GM21786 (cell line): ENCODE data around the gene SPCS1.

Experiments used
- ATAC-seq: cut with Tn5 transposase; IDR thresholded peaks from one replicate; pipeline ENCODE4 v1.9.1; 2021; ENCODE audit not compliant: unreplicated experiment

Gene SPCS1

GRCh38 chr3:52694528-52695189 lies 11.2 kb upstream of the SPCS1 start:
- ATAC-seq, result no peak

DNA sequence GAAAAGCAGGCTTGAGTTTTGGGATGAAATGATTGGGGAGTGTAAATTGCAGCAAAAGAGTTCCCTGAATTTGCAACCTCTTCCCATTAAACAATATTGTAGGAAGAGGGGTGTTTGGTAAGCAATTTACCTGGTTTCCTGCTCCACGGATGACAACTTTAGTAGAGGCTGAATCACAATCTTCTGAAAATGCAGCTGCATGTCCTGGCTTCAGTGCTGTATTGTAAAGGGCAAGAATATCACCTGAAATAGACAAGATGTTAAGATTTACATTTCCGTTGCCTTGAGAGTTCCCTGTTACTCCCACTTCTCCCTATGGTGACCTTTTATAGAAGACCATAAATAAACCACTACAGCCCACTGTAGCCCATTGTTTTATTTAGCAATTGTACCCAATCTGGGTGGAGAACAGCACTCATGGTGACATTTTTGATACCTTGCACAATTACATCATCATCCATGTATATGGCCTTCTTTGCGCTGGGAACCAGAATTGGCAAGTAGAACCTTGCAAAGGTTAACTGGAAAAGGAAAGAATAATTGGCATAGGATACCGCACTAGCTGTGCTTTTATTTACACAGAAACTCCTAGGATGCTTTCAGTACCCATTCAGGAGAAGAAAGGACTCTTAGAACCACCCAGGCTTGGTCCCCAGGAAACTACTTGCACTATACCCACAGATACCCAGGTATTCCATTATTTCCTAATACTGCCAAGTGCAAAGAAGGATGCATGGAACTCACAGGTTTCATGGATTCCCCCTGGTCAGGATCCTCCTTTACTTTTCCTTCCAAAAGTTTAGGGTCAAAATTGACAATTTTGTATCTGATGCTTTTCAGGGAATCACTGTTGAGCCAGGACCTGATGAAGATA lies 9.9 kb upstream of the SPCS1 start:
- no peak for ATAC-seq

- peak; percentile 44 for ATAC-seq
Observed at GRCh38 chr3:52696830-52697631, 8.9 kb upstream of the SPCS1 start.

GRCh38 chr3:52697632-52697965 lies 8.3 kb upstream of the SPCS1 start:
- no peak for ATAC-seq

DNA sequence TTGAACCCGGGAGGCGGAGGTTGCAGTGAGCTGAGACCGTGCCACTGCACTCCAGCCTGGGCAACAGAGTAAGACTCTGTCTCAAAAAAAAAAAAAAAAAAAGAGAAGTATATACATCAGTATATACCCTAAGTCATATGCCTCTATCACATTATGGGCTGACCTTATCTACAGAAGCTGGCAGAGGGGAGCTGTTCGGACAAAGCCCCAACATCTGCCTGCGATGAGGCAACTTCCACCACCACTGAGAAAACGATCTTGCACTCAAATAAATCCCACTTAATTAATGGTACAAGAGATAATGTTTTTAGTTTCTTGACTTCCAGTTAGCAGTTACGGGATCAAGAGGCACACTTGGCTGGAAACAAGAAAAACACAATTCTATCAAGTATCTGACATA lies 2.6 kb upstream of the SPCS1 start:
- no peak for ATAC-seq

DNA sequence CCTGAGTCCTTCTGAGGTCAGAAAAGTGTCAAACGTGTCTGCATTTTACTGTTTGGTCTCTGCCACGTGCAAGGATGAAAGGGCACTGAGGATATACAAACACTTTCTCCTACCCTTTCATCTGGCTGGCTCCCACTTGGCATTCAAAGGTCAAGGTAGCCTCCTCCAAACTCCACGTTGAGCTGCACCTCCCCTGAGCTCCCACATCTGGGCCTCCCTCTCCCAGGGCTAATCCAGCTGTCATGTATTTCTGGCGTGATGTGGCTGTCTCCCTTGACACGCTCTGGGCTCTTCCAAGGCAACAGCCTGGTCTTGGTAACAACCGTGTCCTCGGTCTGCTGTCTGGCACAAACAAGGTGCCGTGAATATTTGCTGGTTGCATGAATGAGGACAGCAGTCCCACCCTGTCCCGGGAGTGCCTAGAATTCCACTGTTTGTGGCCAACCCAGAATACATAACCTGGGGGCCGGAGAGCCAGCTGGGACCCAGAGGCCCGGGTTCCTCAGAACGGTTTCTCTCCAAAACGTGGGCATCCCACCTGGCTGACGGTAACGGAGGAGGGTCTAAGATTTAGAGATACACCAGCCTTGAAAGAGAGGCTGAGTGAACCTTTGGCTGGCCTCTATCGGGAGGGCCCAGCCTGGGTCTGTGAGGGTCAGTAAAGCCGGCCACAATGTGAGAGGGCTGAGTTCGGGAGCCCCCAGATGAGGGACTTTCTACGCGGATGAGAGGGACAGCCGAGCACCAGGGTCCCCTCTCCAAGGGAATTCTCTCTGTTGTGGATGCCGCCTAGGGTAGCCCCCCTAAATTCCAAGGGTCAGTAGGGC lies 1.1 kb upstream of the SPCS1 start:
- no peak for ATAC-seq

GRCh38 chr3:52705438-52705687 lies 543 bp upstream of the SPCS1 start:
- ATAC-seq, result no peak

GRCh38 chr3:52707585-52707984 lies 1.7 kb downstream of the SPCS1 start:
- no peak for ATAC-seq

DNA sequence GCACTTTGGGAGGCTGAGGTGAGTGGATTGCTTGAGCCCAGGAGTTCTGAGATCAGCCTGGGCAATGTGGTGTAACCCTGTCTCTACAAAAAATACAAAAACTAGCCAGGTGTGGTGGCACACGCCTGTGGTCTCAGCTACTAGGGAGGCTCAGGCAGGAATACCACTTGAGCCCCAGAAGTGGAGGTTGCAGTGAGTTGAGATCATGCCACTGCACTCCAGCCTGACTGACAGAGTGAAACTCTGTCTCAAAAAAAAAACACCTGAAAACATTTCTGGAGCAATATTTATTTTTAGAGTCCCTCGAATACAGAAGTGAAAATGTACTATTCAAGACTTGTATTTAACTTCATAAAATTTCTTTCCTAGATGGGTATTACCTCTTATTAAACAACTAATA lies 4.6 kb downstream of the SPCS1 start:
- no peak for ATAC-seq

DNA sequence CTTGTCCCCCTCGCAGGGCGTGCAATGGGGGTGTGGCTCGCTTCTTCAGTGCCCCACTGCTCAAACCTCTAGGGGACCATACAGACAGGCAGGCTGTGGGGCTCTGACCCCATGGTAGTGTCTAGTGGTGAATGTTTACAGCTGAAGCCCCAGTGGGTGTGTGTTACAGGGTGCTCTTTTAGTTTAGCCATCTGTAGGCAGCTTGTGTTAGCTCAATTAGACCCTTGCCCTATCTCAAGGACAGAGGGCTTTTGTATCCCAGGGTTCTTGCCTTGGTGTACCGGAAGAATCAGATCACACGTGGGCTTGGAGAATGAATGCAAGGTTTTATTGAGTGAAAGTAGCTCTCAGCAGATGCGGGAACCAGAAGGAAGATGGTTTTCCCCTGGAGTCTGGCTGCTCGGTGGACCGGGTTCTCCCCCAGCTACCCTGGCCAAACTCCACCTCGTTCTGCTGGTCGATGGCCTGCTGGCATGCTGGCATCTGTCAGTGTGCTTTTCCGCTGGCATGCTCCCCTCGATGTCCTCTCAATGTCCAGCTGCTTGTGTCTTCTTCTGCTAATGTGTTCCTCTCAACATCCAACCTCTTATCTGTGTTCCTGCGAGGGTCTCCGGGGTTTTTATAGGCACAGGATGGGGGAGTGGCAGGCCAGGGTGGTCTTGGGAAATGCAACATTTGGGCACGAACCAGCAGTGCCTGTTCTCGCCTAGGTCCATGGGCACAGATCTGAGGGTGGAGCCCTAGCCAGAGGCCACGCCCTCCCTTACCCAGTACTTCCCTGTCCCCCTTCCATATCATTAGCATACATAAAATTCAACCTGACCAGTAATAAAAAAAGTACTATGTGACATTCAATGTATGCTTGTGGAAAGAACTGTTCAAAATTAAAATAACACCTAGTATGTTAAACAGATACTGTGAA lies 6.6 kb downstream of the SPCS1 start:
- no peak for ATAC-seq

GRCh38 chr3:52714335-52715302 lies 8.7 kb downstream of the SPCS1 start:
- no peak for ATAC-seq

- no peak for ATAC-seq
Observed at GRCh38 chr3:52715714-52716305, 9.9 kb downstream of the SPCS1 start.

DNA sequence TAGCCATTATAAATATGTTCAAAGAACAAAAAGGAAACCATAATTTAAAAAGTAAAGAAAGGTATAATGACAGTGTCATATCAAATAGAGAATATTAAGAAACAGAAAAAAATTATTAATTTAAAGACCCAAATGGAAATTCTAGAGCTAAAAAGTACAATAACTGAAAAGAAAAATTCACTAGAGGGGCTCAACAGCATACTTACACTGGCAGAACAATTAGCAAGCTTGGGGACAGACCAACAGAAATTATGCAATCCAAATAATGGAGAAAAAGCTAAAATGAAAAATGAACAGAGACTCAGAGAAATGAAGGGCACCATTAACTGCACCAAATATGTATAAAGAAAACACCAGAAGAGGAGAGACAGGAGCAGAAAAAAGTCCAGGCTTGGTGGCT lies 13.7 kb downstream of the SPCS1 start:
- no peak for ATAC-seq

GRCh38 chr3:52721002-52721729 lies 15.3 kb downstream of the SPCS1 start:
- ATAC-seq, result peak; percentile 61

DNA sequence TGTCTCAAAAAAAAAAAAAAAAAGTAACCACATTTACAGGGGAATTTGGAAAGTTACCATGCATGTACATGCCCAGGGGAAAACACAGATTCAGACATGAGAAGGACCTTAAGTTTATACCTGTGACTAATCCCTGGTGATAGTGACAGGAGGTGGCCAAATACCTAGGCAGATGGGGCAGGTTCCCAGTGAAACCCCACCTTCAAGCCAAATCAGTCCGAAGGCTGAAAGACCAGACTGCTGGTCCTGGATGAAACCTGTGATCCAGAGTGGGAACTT lies 15.8 kb downstream of the SPCS1 start:
- ATAC-seq, result no peak

- ATAC-seq, result no peak
Observed at GRCh38 chr3:52722491-52722890, 16.6 kb downstream of the SPCS1 start.

- no peak for ATAC-seq
Observed at GRCh38 chr3:52723935-52724334, 18.0 kb downstream of the SPCS1 start.

DNA sequence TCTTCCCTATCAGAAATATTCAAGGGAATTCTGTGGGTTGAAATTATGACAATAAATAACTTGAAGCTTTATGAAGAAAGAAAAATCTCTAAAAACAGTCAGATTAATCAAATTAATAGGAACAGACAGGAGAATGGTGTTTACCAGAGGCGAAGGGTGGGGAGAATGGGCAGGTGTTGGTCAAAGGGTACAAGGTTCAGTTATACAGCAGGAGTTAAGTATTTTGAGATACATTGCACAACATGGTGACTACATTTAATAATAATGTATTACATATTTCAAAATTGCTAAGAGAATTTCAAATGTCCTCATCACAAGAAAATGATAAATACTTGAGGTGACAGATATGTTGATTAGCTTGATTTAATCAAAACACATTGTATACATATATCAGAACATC lies 18.6 kb downstream of the SPCS1 start:
- ATAC-seq, result no peak
